ENCODE results near the gene DMXL1. TPM values are rescaled to one million over a fixed set of nuclear protein-coding genes. Genes with fewer than 3 reads are reported as not detected.

DMXL1 gene
- polyA plus RNA-seq, 2 donors = 9.3 to 14.2 TPM

DNA sequence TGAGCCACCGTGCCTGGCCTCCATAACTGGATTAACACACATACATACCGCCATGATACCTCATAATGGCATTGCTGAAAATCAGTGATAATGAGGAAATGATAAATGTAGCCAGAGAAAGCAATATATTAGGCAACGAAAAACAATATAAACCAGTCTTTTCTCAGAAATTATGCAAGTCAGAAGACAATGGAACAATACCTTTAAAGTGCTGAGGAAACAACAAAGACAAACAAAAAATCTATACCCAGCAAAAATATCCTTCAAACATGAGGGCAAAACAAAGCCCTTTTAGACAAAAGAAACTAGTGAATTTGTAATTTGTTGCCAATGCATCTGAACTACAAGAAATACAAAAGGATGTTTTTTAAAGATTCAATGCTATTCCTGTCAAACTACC, 186.7 kb downstream of the DMXL1 start:
- peaks cover 0 to 1% of the 10 kb centered on the region in 2 donors for H3K9me3 ChIP-seq (ENCODE audit: control insufficient read depth in 2 of 2, insufficient read depth in 1 of 2, low read depth in 1 of 2, low read length in 1 of 2)
- no peak overlapping the region for H3K27ac ChIP-seq (ENCODE audit: low read depth in 2 of 2, low read length in 1 of 2)
- WGBS, 2 donors = 92 to 95% methylated on average over 3 of the region's 3 CpGs

DNA sequence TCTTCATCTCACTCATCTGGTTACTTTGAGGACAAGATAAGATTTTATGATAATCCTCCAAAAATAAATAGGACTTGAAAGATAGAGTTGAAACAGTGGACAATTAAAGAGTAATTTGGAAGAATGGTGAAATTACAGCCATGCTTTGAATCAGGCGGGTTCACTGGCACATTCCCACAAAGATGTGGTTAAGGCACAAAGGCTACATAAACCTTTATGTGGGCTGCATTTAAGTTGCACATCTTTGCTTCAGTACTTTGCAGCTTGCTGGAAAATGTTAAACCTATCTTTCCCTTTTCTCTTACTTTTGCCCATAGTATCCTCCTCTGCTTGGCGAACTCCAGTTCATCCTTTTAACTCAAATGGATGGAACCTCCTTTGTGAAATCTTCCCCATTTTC, 192.8 kb downstream of the DMXL1 start:
- H3K36me3 ChIP-seq (ENCODE audit: control insufficient read depth in 2 of 2, insufficient read depth in 2 of 2, low read length in 1 of 2) = no peaks in the 10 kb centered on the region
- peaks cover 0 to 1% of the 10 kb centered on the region in 2 donors for H3K9me3 ChIP-seq (ENCODE audit: control insufficient read depth in 2 of 2, insufficient read depth in 1 of 2, low read depth in 1 of 2, low read length in 1 of 2)
- WGBS, 2 donors = 90 to 95% methylated on average over 2 of the region's 2 CpGs
- H3K27me3 ChIP-seq (ENCODE audit: control insufficient read depth in 1 of 2, insufficient read depth in 2 of 2, low read length in 2 of 2) = no peaks in the 10 kb centered on the region
- no peaks in the 10 kb centered on the region for H3K4me1 ChIP-seq (ENCODE audit: control insufficient read depth in 2 of 2, insufficient read depth in 2 of 2, low read length in 1 of 2)
- no peak overlapping the region for H3K27ac ChIP-seq (ENCODE audit: low read depth in 2 of 2, low read length in 1 of 2)
- no peak overlapping the region for H3K4me3 ChIP-seq (ENCODE audit: low read depth in 1 of 2, low read length in 2 of 2)

More for the DNA sequence above, 186.7 kb downstream of the DMXL1 start:
- H3K4me1 ChIP-seq (ENCODE audit: control insufficient read depth in 2 of 2, insufficient read depth in 2 of 2, low read length in 1 of 2) = no peaks in the 10 kb centered on the region
- no peak overlapping the region for H3K4me3 ChIP-seq (ENCODE audit: low read depth in 1 of 2, low read length in 2 of 2)
- H3K36me3 ChIP-seq (ENCODE audit: control insufficient read depth in 2 of 2, insufficient read depth in 2 of 2, low read length in 1 of 2) = no peaks in the 10 kb centered on the region
- no peaks in the 10 kb centered on the region for H3K27me3 ChIP-seq (ENCODE audit: control insufficient read depth in 1 of 2, insufficient read depth in 2 of 2, low read length in 2 of 2)

DNA sequence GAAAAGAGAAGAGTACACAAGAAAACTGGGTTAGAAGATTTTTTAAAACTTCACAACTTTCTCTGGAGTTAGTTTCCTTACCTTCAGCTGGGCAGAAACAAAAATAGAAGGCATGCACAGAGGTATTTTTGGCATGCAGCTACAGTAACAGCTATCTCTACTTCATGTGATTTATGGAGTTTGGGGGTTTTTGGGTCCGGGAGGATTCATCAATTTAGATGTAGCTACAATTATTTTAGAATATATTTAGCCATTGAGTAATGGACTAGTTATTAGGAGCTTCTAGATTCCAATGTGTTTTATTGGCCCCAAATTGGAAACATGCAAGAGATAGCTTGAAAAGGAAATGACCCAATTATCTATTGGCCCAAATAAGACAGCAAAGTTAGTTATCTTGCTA, 193.3 kb downstream of the DMXL1 start:
- Histone ChIP-seq H3K27me3 (ENCODE audit: control insufficient read depth in 1 of 2, insufficient read depth in 2 of 2, low read length in 2 of 2) (no peaks in the 10 kb centered on the region), H3K4me3 (ENCODE audit: low read depth in 1 of 2, low read length in 2 of 2) (no peak overlapping the region), H3K4me1 (ENCODE audit: control insufficient read depth in 2 of 2, insufficient read depth in 2 of 2, low read length in 1 of 2) (no peaks in the 10 kb centered on the region), H3K9me3 (ENCODE audit: control insufficient read depth in 2 of 2, insufficient read depth in 1 of 2, low read depth in 1 of 2, low read length in 1 of 2) (no peaks in the 10 kb centered on the region), H3K36me3 (ENCODE audit: control insufficient read depth in 2 of 2, insufficient read depth in 2 of 2, low read length in 1 of 2) (no peaks in the 10 kb centered on the region), H3K27ac (ENCODE audit: low read depth in 2 of 2, low read length in 1 of 2) (no peak overlapping the region)
- WGBS, 2 donors = 0% methylated on average over 1 of the region's 1 CpG

DNA sequence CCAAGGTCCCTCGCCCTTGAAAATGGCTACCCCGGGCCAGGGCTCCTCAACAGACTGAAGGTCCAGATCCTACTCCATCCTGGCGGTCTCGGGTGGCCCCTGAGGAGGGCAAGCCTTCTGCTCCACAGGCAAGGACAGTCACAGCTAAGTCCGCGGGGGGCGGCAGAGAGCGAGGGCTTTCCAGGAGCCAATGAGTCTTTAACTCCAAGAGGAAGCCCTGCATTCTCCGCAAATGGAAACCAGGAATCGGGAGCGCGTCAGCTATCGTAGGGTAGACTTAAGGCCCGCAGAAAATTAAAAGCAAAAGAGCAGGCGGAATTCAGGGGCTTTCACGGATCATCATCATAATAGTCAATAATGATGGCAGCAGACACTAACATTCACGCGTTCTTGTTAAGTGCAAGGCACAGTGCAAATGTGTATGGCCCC, 197.1 kb downstream of the DMXL1 start:
- no peaks in the 10 kb centered on the region for H3K4me1 ChIP-seq (ENCODE audit: control insufficient read depth in 2 of 2, insufficient read depth in 2 of 2, low read length in 1 of 2)
- H3K27me3 ChIP-seq (ENCODE audit: control insufficient read depth in 1 of 2, insufficient read depth in 2 of 2, low read length in 2 of 2) = no peaks in the 10 kb centered on the region
- no peaks in the 10 kb centered on the region for H3K9me3 ChIP-seq (ENCODE audit: control insufficient read depth in 2 of 2, insufficient read depth in 1 of 2, low read depth in 1 of 2, low read length in 1 of 2)
- peak overlapping the region; percentile 67 to 71 for H3K4me3 ChIP-seq (ENCODE audit: low read depth in 1 of 2, low read length in 2 of 2)
- 3 to 6% methylated on average over 18 of the region's 18 CpGs for WGBS, 2 donors
- peak overlapping the region; percentile 97 for H3K27ac ChIP-seq (ENCODE audit: low read depth in 2 of 2, low read length in 1 of 2)
- H3K36me3 ChIP-seq (ENCODE audit: control insufficient read depth in 2 of 2, insufficient read depth in 2 of 2, low read length in 1 of 2) = no peaks in the 10 kb centered on the region

DNA sequence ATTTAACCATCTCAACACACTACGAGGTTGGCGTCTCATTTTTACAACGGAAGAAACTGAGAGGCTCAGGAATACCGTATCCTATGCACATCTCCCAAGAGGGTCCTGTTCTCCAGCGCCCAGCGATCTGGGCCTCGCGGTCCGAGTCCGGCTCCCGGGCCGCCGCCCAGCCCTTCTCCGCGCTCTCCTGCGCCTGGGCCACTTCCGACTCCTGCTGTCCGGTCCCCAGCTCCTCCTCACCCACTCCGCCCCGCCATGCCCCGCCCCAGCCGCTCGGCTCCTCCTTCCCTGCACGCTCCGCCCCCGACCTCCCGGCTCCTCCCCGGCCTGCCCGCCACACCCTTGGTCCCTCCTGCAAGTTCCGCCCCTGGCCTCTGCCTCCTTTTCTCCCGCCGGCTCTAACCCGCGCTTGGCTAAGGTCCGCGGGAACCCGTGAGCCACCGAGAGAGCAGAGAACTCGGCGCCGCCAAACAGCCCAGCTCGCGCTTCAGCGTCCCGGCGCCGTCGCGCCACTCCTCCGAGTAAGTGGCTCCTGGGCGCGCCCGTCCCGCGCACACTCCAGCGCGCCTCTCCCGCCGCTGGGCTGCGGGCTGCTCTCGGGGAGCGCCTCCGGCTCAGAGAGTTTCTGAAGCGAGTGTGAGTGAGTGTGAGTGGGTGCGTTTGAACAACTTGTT, 197.6 kb downstream of the DMXL1 start:
- WGBS, 2 donors = 0 to 1% methylated on average over 65 of the region's 65 CpGs

DNA sequence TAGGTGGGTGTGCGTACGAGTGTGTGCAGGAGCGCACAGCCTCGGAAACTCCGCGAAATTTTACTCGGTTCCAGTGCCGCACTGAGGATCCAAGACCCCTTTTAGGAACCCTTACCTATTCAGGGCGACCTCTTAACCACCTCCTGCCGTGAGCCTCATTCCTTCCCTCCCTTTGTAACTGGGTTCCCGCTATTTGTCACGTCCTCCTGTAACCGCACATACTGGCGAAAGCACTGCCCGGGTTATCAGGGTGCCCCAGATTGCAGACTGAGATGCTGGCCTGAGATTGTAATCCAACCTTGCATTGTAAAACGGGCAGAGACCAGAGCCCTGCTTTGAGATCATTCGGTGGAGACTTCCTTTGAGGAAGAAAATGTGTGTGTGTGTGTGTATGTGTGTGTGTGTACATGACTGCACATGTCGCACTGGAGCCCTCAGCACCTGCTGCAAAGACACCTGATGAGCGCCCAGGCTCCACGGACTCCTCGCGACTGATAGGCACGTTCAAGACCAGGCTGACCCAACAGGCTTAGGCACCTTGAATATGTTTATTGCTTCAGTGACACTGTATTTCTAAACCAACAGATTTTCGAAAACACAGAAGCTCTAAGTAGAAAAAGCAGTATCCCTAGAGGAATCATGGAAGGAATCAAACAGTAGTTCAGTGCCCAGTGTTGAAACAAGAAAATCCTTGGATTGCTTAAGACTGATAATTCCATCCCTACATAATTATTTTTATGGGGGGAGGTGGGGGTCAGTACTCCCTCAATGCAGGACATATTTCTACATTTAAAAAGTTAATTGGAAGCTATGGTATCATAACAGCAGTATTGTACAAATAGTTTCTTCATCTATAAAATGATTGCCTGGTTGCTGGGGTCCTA, 198.4 kb downstream of the DMXL1 start:
- WGBS, 2 donors = 5% methylated on average over 24 of the region's 24 CpGs
- H3K4me1 ChIP-seq (ENCODE audit: control insufficient read depth in 2 of 2, insufficient read depth in 2 of 2, low read length in 1 of 2) = no peaks in the 10 kb centered on the region

More for the DNA sequence above, 197.6 kb downstream of the DMXL1 start:
- Histone ChIP-seq H3K4me1 (ENCODE audit: control insufficient read depth in 2 of 2, insufficient read depth in 2 of 2, low read length in 1 of 2) (no peaks in the 10 kb centered on the region), H3K27ac (ENCODE audit: low read depth in 2 of 2, low read length in 1 of 2) (peak overlapping the region; percentile 97), H3K27me3 (ENCODE audit: control insufficient read depth in 1 of 2, insufficient read depth in 2 of 2, low read length in 2 of 2) (no peaks in the 10 kb centered on the region), H3K9me3 (ENCODE audit: control insufficient read depth in 2 of 2, insufficient read depth in 1 of 2, low read depth in 1 of 2, low read length in 1 of 2) (no peaks in the 10 kb centered on the region), H3K36me3 (ENCODE audit: control insufficient read depth in 2 of 2, insufficient read depth in 2 of 2, low read length in 1 of 2) (no peaks in the 10 kb centered on the region), H3K4me3 (ENCODE audit: low read depth in 1 of 2, low read length in 2 of 2) (peak overlapping the region; percentile 67 to 71)

DNA sequence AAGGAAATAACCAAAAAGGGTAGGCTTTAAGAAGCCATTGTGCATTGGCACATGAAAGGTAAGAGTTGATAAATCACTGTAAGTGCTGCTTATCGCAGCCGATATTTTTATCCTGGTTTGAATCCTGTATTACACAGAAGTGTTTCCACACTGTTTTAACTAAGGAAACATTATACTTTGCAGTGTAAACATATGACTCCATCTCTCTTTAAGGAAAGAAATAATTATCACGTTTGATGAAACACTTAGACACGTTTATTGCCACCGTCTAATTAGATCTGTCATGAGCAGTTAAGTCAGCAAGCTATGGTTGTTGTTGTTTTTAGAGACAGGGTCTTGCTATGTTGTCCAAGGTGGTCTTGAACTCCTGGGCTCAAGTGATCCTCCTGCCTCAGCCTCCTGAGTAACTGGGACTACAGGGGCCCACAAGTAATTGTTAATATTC, 199.3 kb downstream of the DMXL1 start:
- no peaks in the 10 kb centered on the region for H3K27me3 ChIP-seq (ENCODE audit: control insufficient read depth in 1 of 2, insufficient read depth in 2 of 2, low read length in 2 of 2)
- H3K36me3 ChIP-seq (ENCODE audit: control insufficient read depth in 2 of 2, insufficient read depth in 2 of 2, low read length in 1 of 2) = no peaks in the 10 kb centered on the region
- 52 to 55% methylated on average over 5 of the region's 5 CpGs for WGBS, 2 donors
- H3K4me1 ChIP-seq (ENCODE audit: control insufficient read depth in 2 of 2, insufficient read depth in 2 of 2, low read length in 1 of 2) = peaks cover 0 to 2% of the 10 kb centered on the region in 2 donors
- no peak overlapping the region for H3K27ac ChIP-seq (ENCODE audit: low read depth in 2 of 2, low read length in 1 of 2)
- no peaks in the 10 kb centered on the region for H3K9me3 ChIP-seq (ENCODE audit: control insufficient read depth in 2 of 2, insufficient read depth in 1 of 2, low read depth in 1 of 2, low read length in 1 of 2)
- peak overlapping the region in 1 of 2 donors; percentile 71 for H3K4me3 ChIP-seq (ENCODE audit: low read depth in 1 of 2, low read length in 2 of 2)

More for the DNA sequence above, 198.4 kb downstream of the DMXL1 start:
- no peaks in the 10 kb centered on the region for H3K36me3 ChIP-seq (ENCODE audit: control insufficient read depth in 2 of 2, insufficient read depth in 2 of 2, low read length in 1 of 2)
- H3K9me3 ChIP-seq (ENCODE audit: control insufficient read depth in 2 of 2, insufficient read depth in 1 of 2, low read depth in 1 of 2, low read length in 1 of 2) = no peaks in the 10 kb centered on the region
- H3K27me3 ChIP-seq (ENCODE audit: control insufficient read depth in 1 of 2, insufficient read depth in 2 of 2, low read length in 2 of 2) = no peaks in the 10 kb centered on the region
- peak overlapping the region; percentile 67 to 71 for H3K4me3 ChIP-seq (ENCODE audit: low read depth in 1 of 2, low read length in 2 of 2)
- H3K27ac ChIP-seq (ENCODE audit: low read depth in 2 of 2, low read length in 1 of 2) = peak overlapping the region; percentile 97

DNA sequence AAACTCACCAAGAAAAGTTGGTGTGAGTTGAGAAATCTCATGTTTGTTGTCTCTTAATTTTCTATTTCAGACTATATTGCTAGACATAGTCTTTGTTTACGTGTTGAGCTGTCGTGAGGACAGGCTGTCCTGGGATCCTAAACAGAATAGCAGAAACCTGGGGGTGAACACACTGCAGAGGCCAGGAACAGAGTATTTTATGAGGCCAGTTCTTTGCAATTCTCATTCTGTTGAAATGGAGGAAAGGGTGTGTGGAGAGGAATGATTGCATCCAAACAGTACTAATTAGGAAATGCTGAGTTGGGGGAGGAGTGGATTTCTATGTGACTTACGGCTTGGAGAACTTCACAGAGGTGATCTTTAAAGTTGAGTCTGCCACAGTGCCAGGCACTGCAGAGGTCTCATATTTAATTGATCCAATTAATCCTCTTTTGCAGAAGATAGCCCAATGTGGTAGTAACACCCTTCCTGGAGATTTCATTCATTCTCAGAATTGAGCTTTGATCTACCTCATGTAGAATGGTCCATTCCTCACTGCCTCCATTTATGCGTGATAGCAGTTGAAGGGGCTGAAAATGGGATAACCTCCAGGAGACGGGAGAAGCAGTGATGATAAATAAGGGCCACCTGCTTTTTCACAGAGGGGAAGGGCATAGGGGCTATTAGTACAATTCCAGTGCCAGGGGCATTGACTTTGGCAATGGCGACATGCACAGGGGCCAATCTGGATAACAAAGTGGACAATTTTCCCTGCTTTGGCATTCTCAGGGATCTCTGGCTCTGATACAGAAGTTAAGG, 200.3 kb downstream of the DMXL1 start:
- Histone ChIP-seq H3K27ac (ENCODE audit: low read depth in 2 of 2, low read length in 1 of 2) (peak overlapping the region in 1 of 2 donors; percentile 15), H3K9me3 (ENCODE audit: control insufficient read depth in 2 of 2, insufficient read depth in 1 of 2, low read depth in 1 of 2, low read length in 1 of 2) (no peaks in the 10 kb centered on the region), H3K4me1 (ENCODE audit: control insufficient read depth in 2 of 2, insufficient read depth in 2 of 2, low read length in 1 of 2) (peaks cover 0 to 2% of the 10 kb centered on the region in 2 donors), H3K4me3 (ENCODE audit: low read depth in 1 of 2, low read length in 2 of 2) (no peak overlapping the region), H3K36me3 (ENCODE audit: control insufficient read depth in 2 of 2, insufficient read depth in 2 of 2, low read length in 1 of 2) (no peaks in the 10 kb centered on the region), H3K27me3 (ENCODE audit: control insufficient read depth in 1 of 2, insufficient read depth in 2 of 2, low read length in 2 of 2) (no peaks in the 10 kb centered on the region)
- 77% methylated on average over 6 of the region's 6 CpGs for WGBS, 2 donors

Measured in esophagus (tissue), 2 donors.